Measurements from ENCODE around the gene OTOS.

Gene OTOS

GRCh38 chr2:240095556-240096523 is 44.6 kb downstream of the OTOS start:
- Mint-ChIP-seq H3K4me1 (peaks cover 7% of the 10 kb centered on the region), H3K27me3 (ENCODE audit: low read depth, poor library complexity) (peaks cover 75% of the 10 kb centered on the region), H3K36me3 (ENCODE audit: low read depth) (no peaks in the 10 kb centered on the region), H3K4me3 (peak overlapping the region; percentile 70), H3K9me3 (peaks cover 59% of the 10 kb centered on the region), H3K27ac (no peak overlapping the region)
- no peak for TF ChIP-seq CTCF (IDR thresholded peaks at IDR 0.05)
- peak; percentile 60 for DNase-seq

GRCh38 chr2:240089306-240089705 is 51.2 kb downstream of the OTOS start:
- no peak overlapping the region for H3K4me3 Mint-ChIP-seq
- H3K9me3 Mint-ChIP-seq: peaks cover 47% of the 10 kb centered on the region
- H3K36me3 Mint-ChIP-seq (ENCODE audit: low read depth): no peaks in the 10 kb centered on the region
- no peak overlapping the region for H3K27ac Mint-ChIP-seq
- DNase-seq: no peak
- H3K27me3 Mint-ChIP-seq (ENCODE audit: low read depth, poor library complexity): peaks cover 29% of the 10 kb centered on the region
- no peak for TF ChIP-seq CTCF (IDR thresholded peaks at IDR 0.05)
- no peaks in the 10 kb centered on the region for H3K4me1 Mint-ChIP-seq
